Pancreas (tissue), 10 donors: ENCODE results near the gene DENND6B. TPM values are rescaled to one million over a fixed set of nuclear protein-coding genes. Genes with fewer than 3 reads are reported as not detected.

ENCODE experiments used
- ATAC-seq, 4 donors: fragments of 200-7000 bp; cut with Tn5 transposase; one replicate each; pipeline versions ENCODE4 v1.8.0 to v1.9.1; 2020; ENCODE audit warnings: mild to moderate bottlenecking in 4 of 4, moderate library complexity in 4 of 4
- DNase-seq, 6 donors: peaks; one replicate each; pipeline ENCODE4 v3.0.0-alpha.2; 2020
- FAIRE-seq: peaks from 2 replicates; lab custom pipeline; 2012; peaks lifted over from hg19 to GRCh38; lab: Jason Lieb, UNC
- H3K27ac ChIP-seq, 4 donors: fragments of 200-600 bp; sonication (generic); 1 replicate in 3 of 4; 2 replicates in 1 of 4; pipeline versions ENCODE4 v1.5.0 to v1.8.0; 2020
- H3K27me3 ChIP-seq, 4 donors: fragments of 200-600 bp; one replicate each; pipeline ENCODE4 v1.8.0; 2021
- H3K36me3 ChIP-seq, 3 donors: fragments of 200-600 bp; sonication (generic) in 1 of 3; one replicate each; pipeline versions ENCODE4 v1.5.0 to v1.8.0; 2020 to 2021
- H3K4me1 ChIP-seq, 3 donors: fragments of 200-600 bp; one replicate each; pipeline ENCODE4 v1.8.0; 2021
- H3K4me3 ChIP-seq, 4 donors: fragments of 200-600 bp; sonication (generic) in 2 of 4; one replicate each; pipeline versions ENCODE4 v1.5.0 to v1.8.0; 2020 to 2021
- H3K9me3 ChIP-seq, 4 donors: fragments of 200-600 bp; one replicate each; pipeline ENCODE4 v1.8.0; 2021
- CTCF ChIP-seq, 4 donors: fragments of 200-600 bp; sonication (generic) in 3 of 4; IDR thresholded peaks; one replicate each; pipeline versions ENCODE4 v1.5.0 to v1.8.0; 2021; ENCODE audit warnings: antibody characterized with exemption in 4 of 4
- WGBS, 2 donors: extraction: QIAGEN DNeasy Blood & Tissue Kit; methylation state at CpG; one replicate each; pipeline ENCODE4 v1.1.7; 2013; 5-methylcytosine and 5-hydroxymethylcytosine counted together
- intact Hi-C, 3 donors: fragments of 100-400 bp; cut with DNase I; formaldehyde crosslinking; loops; one replicate each; pipeline versions ENCODE4 v1.11.1 to v1.14.2; 2022
- polyA plus RNA-seq, 2 donors: library from polyadenylated mRNA; stranded (reverse); fragments of 200-250 nt; gene quantifications; one replicate each; pipeline ENCODE4 v1.2.3, GENCODE V29; 2013
- total RNA-seq, 6 donors: library from RNA; stranded (reverse); fragmentation: NEBNext Ultra II Directional in 4 of 6; extraction: Animal tissue kit (Norgen Biotek cat#: 25700) in 4 of 6; gene quantifications; one replicate each; pipeline versions ENCODE4 v1.2.1 to v1.2.4, GENCODE V29; 2021 to 2023
- donor health status: healthy with polysubstance abuse.
- donor health status: DM: no; HTN: no; CAD: no; lungs with moderate emphysema.
- donor health status: DM: no; HTN: no; CAD: no.
- donor health status: control.
- donor health status: control.
- donor health status: Bipolar disorder and iron deficiency.
- donor health status: DM: yes; HTN: yes; CAD: no.
- donor health status: DM: no; HTN: no; CAD: no.
- donor health status: DM: no; HTN: no; CAD: no.
- donor health status: DM: yes; HTN: yes; CAD: no.

The DENND6B gene
- total and polyA plus RNA-seq, 8 donors: 4.3 to 25.3 (median 6.2) TPM

GRCh38 chr22:50278956-50279619 lies 47.7 kb downstream of the DENND6B start:
- ATAC-seq (no peak), DNase-seq (no peak), FAIRE-seq (no peak)
- Histone ChIP-seq H3K9me3 (no peaks in the 10 kb centered on the region), H3K27ac (no peak overlapping the region), H3K4me1 (peaks cover 0 to 5% (median 0%) of the 10 kb centered on the region in 3 donors), H3K36me3 (peaks cover 0 to 62% (median 41%) of the 10 kb centered on the region in 3 donors), H3K4me3 (no peak overlapping the region), H3K27me3 (no peaks in the 10 kb centered on the region)
- TF ChIP-seq CTCF (IDR thresholded peaks at IDR 0.05): no peak
- intact Hi-C loops: loop anchor here in 2 of 3 donors (5.0 to 10.0 kb wide), 2 partner anchors 46 to 63 kb away; partner anchors contain the start of genes DENND6B (in 1 of the 2) and PPP6R2 (in 1 of the 2)
- 93% methylated on average over 29 to 30 of the region's 30 CpGs for WGBS, 2 donors

GRCh38 chr22:50278461-50278860 lies 48.4 kb downstream of the DENND6B start:
- intact Hi-C loops: loop anchor here in 2 of 3 donors (5.0 to 10.0 kb wide), 2 partner anchors 46 to 64 kb away; partner anchors contain the start of genes DENND6B (in 1 of the 2) and PPP6R2 (in 1 of the 2)
- no peak for TF ChIP-seq CTCF (IDR thresholded peaks at IDR 0.05)
- FAIRE-seq (no peak), DNase-seq (no peak), ATAC-seq (no peak)
- Histone ChIP-seq H3K9me3 (no peaks in the 10 kb centered on the region), H3K36me3 (peaks cover 0 to 57% (median 41%) of the 10 kb centered on the region in 3 donors), H3K27me3 (no peaks in the 10 kb centered on the region), H3K27ac (no peak overlapping the region), H3K4me1 (peaks cover 0 to 5% (median 0%) of the 10 kb centered on the region in 3 donors), H3K4me3 (no peak overlapping the region)
- 95 to 96% methylated on average over 18 to 21 of the region's 21 CpGs for WGBS, 2 donors

- FAIRE-seq: no peak
- Histone ChIP-seq H3K27ac (no peak overlapping the region), H3K27me3 (no peaks in the 10 kb centered on the region), H3K9me3 (no peaks in the 10 kb centered on the region), H3K36me3 (peaks cover 0 to 50% (median 41%) of the 10 kb centered on the region in 3 donors), H3K4me3 (no peak overlapping the region), H3K4me1 (peaks cover 0 to 2% (median 0%) of the 10 kb centered on the region in 3 donors)
- WGBS, 2 donors: 90 to 91% methylated on average over 25 of the region's 25 CpGs
- intact Hi-C loops: loop anchor here in 2 of 3 donors (5.0 to 10.0 kb wide), 2 partner anchors 47 to 65 kb away; partner anchors contain the start of genes DENND6B (in 1 of the 2) and PPP6R2 (in 1 of the 2)
- no peak for DNase-seq
- TF ChIP-seq CTCF (IDR thresholded peaks at IDR 0.05): no peak
- no peak for ATAC-seq
Observed at GRCh38 chr22:50277761-50278160, 49.1 kb downstream of the DENND6B start.

GRCh38 chr22:50276143-50276542 lies 50.7 kb downstream of the DENND6B start:
- peak in 2 of 4 donors; percentile 25 to 27 for TF ChIP-seq CTCF (IDR thresholded peaks at IDR 0.05)
- WGBS, 2 donors: 72 to 73% methylated on average over 24 to 25 of the region's 25 CpGs
- Histone ChIP-seq H3K4me1 (peaks cover 4 to 9% (median 8%) of the 10 kb centered on the region in 3 donors), H3K9me3 (no peaks in the 10 kb centered on the region), H3K4me3 (no peak overlapping the region), H3K27ac (no peak overlapping the region), H3K36me3 (peaks cover 0 to 42% (median 34%) of the 10 kb centered on the region in 3 donors), H3K27me3 (no peaks in the 10 kb centered on the region)
- FAIRE-seq: no peak
- peak; percentile 39 to 67 (median 64) for ATAC-seq
- peak in 5 of 6 donors; percentile 51 to 77 (median 59) for DNase-seq
- intact Hi-C loops: loop anchor here in 2 of 3 donors (5.0 to 10.0 kb wide), 2 partner anchors 49 to 66 kb away; partner anchors contain the start of genes DENND6B (in 1 of the 2) and PPP6R2 (in 1 of the 2)
